Measurements from ENCODE around the gene DEPDC5.

DEPDC5 gene

DNA sequence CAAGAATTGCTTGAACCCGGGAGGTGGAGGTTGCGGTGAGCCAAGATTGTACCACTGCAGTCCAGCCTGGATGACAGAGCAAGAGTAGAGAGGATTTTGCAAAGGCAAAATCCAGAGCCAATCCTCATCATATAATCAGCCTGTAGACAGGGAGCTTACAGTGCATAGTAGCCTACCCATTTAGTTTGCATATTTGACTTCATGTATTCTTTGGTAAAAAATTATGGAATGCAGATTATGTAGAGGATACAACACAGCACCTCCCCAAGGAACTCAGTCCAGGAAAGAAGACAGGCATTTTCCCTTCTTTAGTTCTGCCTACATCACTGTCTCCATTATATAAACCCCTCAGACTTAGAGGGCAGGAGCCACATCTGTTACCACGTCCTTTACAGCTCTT, 150.8 kb downstream of the DEPDC5 start:
- no peaks in the 10 kb centered on the region for H3K27me3 ChIP-seq (ENCODE audit: insufficient read depth, insufficient read length)
- no peak overlapping the region for H3K9ac ChIP-seq (ENCODE audit: insufficient read length, low read depth)
- peaks cover 22% of the 10 kb centered on the region for H3K36me3 ChIP-seq (ENCODE audit: insufficient read depth, insufficient read length, low read length)
- no peaks in the 10 kb centered on the region for H3K9me3 ChIP-seq (ENCODE audit: insufficient read depth, low read length)
- peaks cover 1% of the 10 kb centered on the region for H3K4me1 ChIP-seq (ENCODE audit: insufficient read depth, insufficient read length)
- H3K4me3 ChIP-seq (ENCODE audit: insufficient read length, low read depth) = no peak overlapping the region
- no peak for DNase-seq (ENCODE audit: low read depth, low spot score)
- TF ChIP-seq YY1 (IDR thresholded peaks at IDR 0.05; ENCODE audit: insufficient read depth, insufficient read length) (no peak), SUZ12 (IDR thresholded peaks at IDR 0.05; ENCODE audit: extremely low read depth, insufficient read depth, insufficient read length) (no peak), ZNF274 (IDR thresholded peaks at IDR 0.05; ENCODE audit: low read depth, low read length) (no peak)

GRCh38 chr22:31905356-31905755, 151.5 kb downstream of the DEPDC5 start:
- no peak for DNase-seq (ENCODE audit: low read depth, low spot score)
- no peak overlapping the region for H3K9ac ChIP-seq (ENCODE audit: insufficient read length, low read depth)
- H3K36me3 ChIP-seq (ENCODE audit: insufficient read depth, insufficient read length, low read length) = peaks cover 27% of the 10 kb centered on the region
- TF ChIP-seq SUZ12 (IDR thresholded peaks at IDR 0.05; ENCODE audit: extremely low read depth, insufficient read depth, insufficient read length) = no peak
- no peak for TF ChIP-seq YY1 (IDR thresholded peaks at IDR 0.05; ENCODE audit: insufficient read depth, insufficient read length)
- TF ChIP-seq ZNF274 (IDR thresholded peaks at IDR 0.05; ENCODE audit: low read depth, low read length) = no peak
- H3K27me3 ChIP-seq (ENCODE audit: insufficient read depth, insufficient read length) = no peaks in the 10 kb centered on the region
- no peaks in the 10 kb centered on the region for H3K4me1 ChIP-seq (ENCODE audit: insufficient read depth, insufficient read length)
- no peaks in the 10 kb centered on the region for H3K9me3 ChIP-seq (ENCODE audit: insufficient read depth, low read length)
- no peak overlapping the region for H3K4me3 ChIP-seq (ENCODE audit: insufficient read length, low read depth)

- no peak overlapping the region for H3K9ac ChIP-seq (ENCODE audit: insufficient read length, low read depth)
- TF ChIP-seq YY1 (IDR thresholded peaks at IDR 0.05; ENCODE audit: insufficient read depth, insufficient read length) (no peak), ZNF274 (IDR thresholded peaks at IDR 0.05; ENCODE audit: low read depth, low read length) (no peak), SUZ12 (IDR thresholded peaks at IDR 0.05; ENCODE audit: extremely low read depth, insufficient read depth, insufficient read length) (no peak)
- no peak for DNase-seq (ENCODE audit: low read depth, low spot score)
- H3K4me3 ChIP-seq (ENCODE audit: insufficient read length, low read depth) = no peak overlapping the region
- H3K4me1 ChIP-seq (ENCODE audit: insufficient read depth, insufficient read length) = no peaks in the 10 kb centered on the region
- no peaks in the 10 kb centered on the region for H3K9me3 ChIP-seq (ENCODE audit: insufficient read depth, low read length)
- H3K36me3 ChIP-seq (ENCODE audit: insufficient read depth, insufficient read length, low read length) = peaks cover 28% of the 10 kb centered on the region
- no peaks in the 10 kb centered on the region for H3K27me3 ChIP-seq (ENCODE audit: insufficient read depth, insufficient read length)
These were observed 152.3 kb downstream of the DEPDC5 start for GRCh38 chr22:31906086-31906485.

- no peak overlapping the region for H3K9ac ChIP-seq (ENCODE audit: insufficient read length, low read depth)
- no peaks in the 10 kb centered on the region for H3K9me3 ChIP-seq (ENCODE audit: insufficient read depth, low read length)
- DNase-seq (ENCODE audit: low read depth, low spot score) = no peak
- TF ChIP-seq ZNF274 (IDR thresholded peaks at IDR 0.05; ENCODE audit: low read depth, low read length) (no peak), YY1 (IDR thresholded peaks at IDR 0.05; ENCODE audit: insufficient read depth, insufficient read length) (no peak), SUZ12 (IDR thresholded peaks at IDR 0.05; ENCODE audit: extremely low read depth, insufficient read depth, insufficient read length) (no peak)
- no peaks in the 10 kb centered on the region for H3K4me1 ChIP-seq (ENCODE audit: insufficient read depth, insufficient read length)
- H3K36me3 ChIP-seq (ENCODE audit: insufficient read depth, insufficient read length, low read length) = peaks cover 25% of the 10 kb centered on the region
- H3K4me3 ChIP-seq (ENCODE audit: insufficient read length, low read depth) = no peak overlapping the region
- no peaks in the 10 kb centered on the region for H3K27me3 ChIP-seq (ENCODE audit: insufficient read depth, insufficient read length)
These were observed 152.8 kb downstream of the DEPDC5 start for GRCh38 chr22:31906569-31906968.

DNA sequence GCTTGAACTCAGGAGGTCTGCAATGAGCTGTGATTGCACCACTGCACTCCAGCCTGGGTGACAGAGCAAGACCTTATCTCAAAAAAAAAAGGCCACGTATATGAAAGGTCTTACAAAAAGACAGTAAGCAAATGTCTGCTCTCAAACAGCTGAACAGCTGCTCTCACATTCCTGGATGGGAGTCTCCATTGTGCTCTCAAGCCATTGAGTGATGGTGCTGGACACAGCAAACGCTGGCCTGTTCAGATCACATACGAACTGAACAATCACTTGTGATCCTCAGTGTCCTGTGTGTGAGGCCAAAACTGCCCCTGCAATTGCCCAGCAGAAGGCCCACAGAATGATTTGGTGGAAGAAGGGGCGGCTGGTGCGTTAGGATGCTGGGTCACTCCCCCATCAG, 156.2 kb downstream of the DEPDC5 start:
- H3K9me3 ChIP-seq (ENCODE audit: insufficient read depth, low read length) = no peaks in the 10 kb centered on the region
- no peaks in the 10 kb centered on the region for H3K27me3 ChIP-seq (ENCODE audit: insufficient read depth, insufficient read length)
- H3K36me3 ChIP-seq (ENCODE audit: insufficient read depth, insufficient read length, low read length) = peaks cover 17% of the 10 kb centered on the region
- no peaks in the 10 kb centered on the region for H3K4me1 ChIP-seq (ENCODE audit: insufficient read depth, insufficient read length)
- TF ChIP-seq YY1 (IDR thresholded peaks at IDR 0.05; ENCODE audit: insufficient read depth, insufficient read length) = no peak
- TF ChIP-seq ZNF274 (IDR thresholded peaks at IDR 0.05; ENCODE audit: low read depth, low read length) = no peak
- TF ChIP-seq SUZ12 (IDR thresholded peaks at IDR 0.05; ENCODE audit: extremely low read depth, insufficient read depth, insufficient read length) = no peak
- no peak overlapping the region for H3K9ac ChIP-seq (ENCODE audit: insufficient read length, low read depth)
- DNase-seq (ENCODE audit: low read depth, low spot score) = no peak
- H3K4me3 ChIP-seq (ENCODE audit: insufficient read length, low read depth) = no peak overlapping the region

DNA sequence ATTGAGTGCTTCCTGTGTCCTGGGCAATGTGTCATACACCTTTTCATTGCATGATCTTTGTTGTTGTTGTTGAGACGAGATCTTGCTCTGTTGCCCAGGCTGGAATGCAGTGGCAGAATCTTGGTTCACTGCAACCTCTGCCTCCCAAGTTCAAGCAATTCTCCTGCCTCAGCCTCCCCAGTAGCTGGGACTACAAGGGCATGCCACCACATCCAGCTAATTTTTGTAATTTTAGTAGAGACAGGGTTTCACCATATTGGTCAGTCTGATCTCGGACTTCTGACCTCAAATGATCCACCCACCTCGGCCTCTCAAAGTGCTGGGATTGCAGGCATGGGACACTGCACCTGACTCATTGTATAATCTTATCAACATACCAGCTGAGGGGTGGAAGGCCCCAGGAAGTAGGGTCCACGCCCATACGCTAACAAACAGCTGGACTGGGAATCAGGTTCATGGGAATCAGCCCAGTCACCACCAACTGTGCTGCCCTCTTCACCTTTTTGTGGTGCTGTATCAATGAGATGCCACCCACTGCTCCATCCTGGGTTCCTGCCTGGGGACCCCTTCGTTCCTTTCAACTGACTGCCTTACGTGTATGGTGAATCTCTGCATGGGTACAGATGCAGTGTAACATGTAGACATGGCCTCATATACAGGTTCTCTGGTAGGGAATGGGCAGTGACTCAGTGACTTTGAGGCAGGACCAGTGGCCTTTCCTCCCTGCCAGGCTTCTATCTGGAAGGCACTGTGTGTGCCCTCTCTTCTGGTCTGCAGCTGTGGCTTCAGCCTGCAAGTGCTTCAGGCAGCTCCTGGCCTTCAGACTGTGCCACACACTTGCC, 158.0 kb downstream of the DEPDC5 start:
- DNase-seq (ENCODE audit: low read depth, low spot score) = no peak
- Histone ChIP-seq H3K4me1 (ENCODE audit: insufficient read depth, insufficient read length) (no peaks in the 10 kb centered on the region), H3K4me3 (ENCODE audit: insufficient read length, low read depth) (no peak overlapping the region), H3K27me3 (ENCODE audit: insufficient read depth, insufficient read length) (no peaks in the 10 kb centered on the region), H3K9ac (ENCODE audit: insufficient read length, low read depth) (no peak overlapping the region), H3K36me3 (ENCODE audit: insufficient read depth, insufficient read length, low read length) (peaks cover 6% of the 10 kb centered on the region), H3K9me3 (ENCODE audit: insufficient read depth, low read length) (no peaks in the 10 kb centered on the region)
- TF ChIP-seq SUZ12 (IDR thresholded peaks at IDR 0.05; ENCODE audit: extremely low read depth, insufficient read depth, insufficient read length) (no peak), YY1 (IDR thresholded peaks at IDR 0.05; ENCODE audit: insufficient read depth, insufficient read length) (no peak), ZNF274 (IDR thresholded peaks at IDR 0.05; ENCODE audit: low read depth, low read length) (no peak)

- no peaks in the 10 kb centered on the region for H3K9me3 ChIP-seq (ENCODE audit: insufficient read depth, low read length)
- TF ChIP-seq SUZ12 (IDR thresholded peaks at IDR 0.05; ENCODE audit: extremely low read depth, insufficient read depth, insufficient read length) (no peak), YY1 (IDR thresholded peaks at IDR 0.05; ENCODE audit: insufficient read depth, insufficient read length) (no peak), ZNF274 (IDR thresholded peaks at IDR 0.05; ENCODE audit: low read depth, low read length) (no peak)
- no peaks in the 10 kb centered on the region for H3K4me1 ChIP-seq (ENCODE audit: insufficient read depth, insufficient read length)
- DNase-seq (ENCODE audit: low read depth, low spot score) = no peak
- no peak overlapping the region for H3K9ac ChIP-seq (ENCODE audit: insufficient read length, low read depth)
- peaks cover 6% of the 10 kb centered on the region for H3K36me3 ChIP-seq (ENCODE audit: insufficient read depth, insufficient read length, low read length)
- no peaks in the 10 kb centered on the region for H3K27me3 ChIP-seq (ENCODE audit: insufficient read depth, insufficient read length)
- H3K4me3 ChIP-seq (ENCODE audit: insufficient read length, low read depth) = no peak overlapping the region
These were observed 158.6 kb downstream of the DEPDC5 start for GRCh38 chr22:31912407-31912743.

Measured in NT2/D1 (cell line).